NB4 (cell line): Measurements from ENCODE around the gene VDAC2.

Experiments
- MYC ChIP-seq: IDR thresholded peaks from 2 replicates; pipeline ENCODE4 v1.6.1; 2011; ENCODE audit warnings: low read depth, low read length
- POLR2A ChIP-seq: IDR thresholded peaks from 2 replicates; pipeline ENCODE4 v1.6.1; 2011; ENCODE audit warnings: mild to moderate bottlenecking; ENCODE audit not compliant: insufficient read length; ENCODE audit errors: extremely low read depth
- TF ChIP-seq, protein P1 (sequence below): IDR thresholded peaks from one replicate; pipeline ENCODE4 v1.5.1; 2012; ENCODE audit warnings: low read depth, low read length
- TF ChIP-seq, protein P2 (sequence below): IDR thresholded peaks from 2 replicates; pipeline ENCODE4 v1.6.1; 2011; ENCODE audit warnings: low read depth, low read length

DNA sequence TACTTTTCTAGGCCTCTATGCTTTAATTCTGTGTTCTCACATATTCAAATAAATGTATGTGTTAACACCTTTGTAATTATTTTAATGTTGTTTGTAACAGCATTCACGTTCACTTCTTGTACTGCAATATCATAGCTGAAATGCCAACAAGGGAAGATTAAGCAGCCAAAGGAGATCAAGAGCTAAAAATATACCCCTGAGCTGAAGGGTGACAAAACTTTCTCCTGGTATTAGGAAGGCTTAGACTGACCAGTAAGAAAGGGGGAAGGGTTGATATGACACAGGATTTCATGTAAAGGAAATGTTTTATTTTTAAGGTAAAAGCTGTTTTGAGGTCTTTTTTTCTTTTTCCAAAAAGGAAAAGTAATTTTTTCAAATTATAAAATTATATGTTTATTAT lies 40.4 kb upstream of the VDAC2 start:
- TF ChIP-seq, protein P1, sequence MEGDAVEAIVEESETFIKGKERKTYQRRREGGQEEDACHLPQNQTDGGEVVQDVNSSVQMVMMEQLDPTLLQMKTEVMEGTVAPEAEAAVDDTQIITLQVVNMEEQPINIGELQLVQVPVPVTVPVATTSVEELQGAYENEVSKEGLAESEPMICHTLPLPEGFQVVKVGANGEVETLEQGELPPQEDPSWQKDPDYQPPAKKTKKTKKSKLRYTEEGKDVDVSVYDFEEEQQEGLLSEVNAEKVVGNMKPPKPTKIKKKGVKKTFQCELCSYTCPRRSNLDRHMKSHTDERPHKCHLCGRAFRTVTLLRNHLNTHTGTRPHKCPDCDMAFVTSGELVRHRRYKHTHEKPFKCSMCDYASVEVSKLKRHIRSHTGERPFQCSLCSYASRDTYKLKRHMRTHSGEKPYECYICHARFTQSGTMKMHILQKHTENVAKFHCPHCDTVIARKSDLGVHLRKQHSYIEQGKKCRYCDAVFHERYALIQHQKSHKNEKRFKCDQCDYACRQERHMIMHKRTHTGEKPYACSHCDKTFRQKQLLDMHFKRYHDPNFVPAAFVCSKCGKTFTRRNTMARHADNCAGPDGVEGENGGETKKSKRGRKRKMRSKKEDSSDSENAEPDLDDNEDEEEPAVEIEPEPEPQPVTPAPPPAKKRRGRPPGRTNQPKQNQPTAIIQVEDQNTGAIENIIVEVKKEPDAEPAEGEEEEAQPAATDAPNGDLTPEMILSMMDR = no peak
- TF ChIP-seq POLR2A (no peak), MYC (no peak)
- TF ChIP-seq, protein P2, sequence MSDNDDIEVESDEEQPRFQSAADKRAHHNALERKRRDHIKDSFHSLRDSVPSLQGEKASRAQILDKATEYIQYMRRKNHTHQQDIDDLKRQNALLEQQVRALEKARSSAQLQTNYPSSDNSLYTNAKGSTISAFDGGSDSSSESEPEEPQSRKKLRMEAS = no peak
